Astrocyte (in vitro differentiated cells and primary cell): Measurements from ENCODE around the gene SNED1.

Source experiments
- EZH2 ChIP-seq: IDR thresholded peaks from 2 replicates; pipeline ENCODE4 v1.6.1; 2012; ENCODE audit warnings: mild to moderate bottlenecking, low read length, inconsistent platforms; ENCODE audit not compliant: insufficient read depth
- TF ChIP-seq, protein P1 (sequence below): IDR thresholded peaks from 2 replicates; pipeline ENCODE4 v1.5.1; 2011; ENCODE audit warnings: low read depth, mild to moderate bottlenecking, inconsistent platforms, low read length, moderate library complexity; ENCODE audit not compliant: insufficient read depth

- TF ChIP-seq, protein P1, sequence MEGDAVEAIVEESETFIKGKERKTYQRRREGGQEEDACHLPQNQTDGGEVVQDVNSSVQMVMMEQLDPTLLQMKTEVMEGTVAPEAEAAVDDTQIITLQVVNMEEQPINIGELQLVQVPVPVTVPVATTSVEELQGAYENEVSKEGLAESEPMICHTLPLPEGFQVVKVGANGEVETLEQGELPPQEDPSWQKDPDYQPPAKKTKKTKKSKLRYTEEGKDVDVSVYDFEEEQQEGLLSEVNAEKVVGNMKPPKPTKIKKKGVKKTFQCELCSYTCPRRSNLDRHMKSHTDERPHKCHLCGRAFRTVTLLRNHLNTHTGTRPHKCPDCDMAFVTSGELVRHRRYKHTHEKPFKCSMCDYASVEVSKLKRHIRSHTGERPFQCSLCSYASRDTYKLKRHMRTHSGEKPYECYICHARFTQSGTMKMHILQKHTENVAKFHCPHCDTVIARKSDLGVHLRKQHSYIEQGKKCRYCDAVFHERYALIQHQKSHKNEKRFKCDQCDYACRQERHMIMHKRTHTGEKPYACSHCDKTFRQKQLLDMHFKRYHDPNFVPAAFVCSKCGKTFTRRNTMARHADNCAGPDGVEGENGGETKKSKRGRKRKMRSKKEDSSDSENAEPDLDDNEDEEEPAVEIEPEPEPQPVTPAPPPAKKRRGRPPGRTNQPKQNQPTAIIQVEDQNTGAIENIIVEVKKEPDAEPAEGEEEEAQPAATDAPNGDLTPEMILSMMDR = no peak
- TF ChIP-seq EZH2 = no peak
These were observed 38.1 kb downstream of the SNED1 start for GRCh38 chr2:241036397-241036963.
